Karpas-422 (cell line): ENCODE data around the gene ADK. TPM values are rescaled to one million over a fixed set of nuclear protein-coding genes. Genes with fewer than 3 reads are reported as not detected.
A peak's percentile ranks its signal among the peaks of the same experiment; 100 is the strongest.
"Not testable (repeated sequence)": the region's sequence is repeated elsewhere in the genome, so short reads cannot be mapped to it uniquely, and the experiment has no call there.

Experiments used
- DNase-seq: peaks from one replicate; pipeline ENCODE4 v3.0.0-alpha.2; 2015
- H2AFZ ChIP-seq: fragments of 200-600 bp; sonication (generic); 2 replicates; pipeline ENCODE4 v1.6.1; 2014; ENCODE audit warnings: antibody characterized with exemption, low read length, mixed read lengths
- H3K27ac ChIP-seq: fragments of 200-600 bp; sonication (generic); 2 replicates; pipeline ENCODE4 v1.5.1; 2014; ENCODE audit warnings: mild to moderate bottlenecking, low read length, moderate library complexity
- H3K27me3 ChIP-seq: fragments of 200-600 bp; sonication (generic); 2 replicates; pipeline ENCODE4 v1.6.1; 2014; ENCODE audit warnings: low read length, mixed read lengths
- H3K36me3 ChIP-seq: fragments of 200-600 bp; sonication (generic); 2 replicates; pipeline ENCODE4 v1.6.1; 2014; ENCODE audit warnings: low read length, mixed read lengths; ENCODE audit not compliant: insufficient read depth
- H3K4me1 ChIP-seq: fragments of 200-600 bp; sonication (generic); 2 replicates; pipeline ENCODE4 v1.6.1; 2014; ENCODE audit warnings: mild to moderate bottlenecking, low read length, mixed read lengths
- H3K4me2 ChIP-seq: fragments of 200-600 bp; sonication (generic); 2 replicates; pipeline ENCODE4 v1.6.1; 2014; ENCODE audit warnings: low read length, low read depth, mild to moderate bottlenecking; ENCODE audit not compliant: poor library complexity, severe bottlenecking
- H3K4me3 ChIP-seq: fragments of 200-600 bp; sonication (generic); 2 replicates; pipeline ENCODE4 v1.5.1; 2014; ENCODE audit warnings: mild to moderate bottlenecking, antibody characterized with exemption, low read length, mixed read lengths
- H3K79me2 ChIP-seq: fragments of 200-600 bp; sonication (generic); 2 replicates; pipeline ENCODE4 v1.6.1; 2014; ENCODE audit warnings: mild to moderate bottlenecking, low read length, mixed read lengths
- H3K9ac ChIP-seq: fragments of 200-600 bp; sonication (generic); 2 replicates; pipeline ENCODE4 v1.6.0; 2014; ENCODE audit warnings: low read length
- H3K9me2 ChIP-seq: fragments of 200-600 bp; sonication (generic), shearing (Covaris generic); replicated peaks from 2 replicates; pipeline ENCODE4 v1.6.0; 2014; ENCODE audit warnings: mild to moderate bottlenecking, low read length, moderate library complexity; ENCODE audit not compliant: insufficient read depth
- H3K9me3 ChIP-seq: fragments of 300-700, 200-600 bp; sonication (generic); 2 replicates; pipeline ENCODE4 v1.6.1; 2014; ENCODE audit warnings: low read length, mixed read lengths
- H4K20me1 ChIP-seq: fragments of 200-600 bp; sonication (generic); 2 replicates; pipeline ENCODE4 v1.6.1; 2014; ENCODE audit warnings: mild to moderate bottlenecking, antibody characterized with exemption, low read length, low read depth; ENCODE audit not compliant: insufficient read depth
- total RNA-seq: library from RNA; depleted of rRNA; stranded (reverse); fragments of >200 nt; shearing (Covaris generic); gene quantifications from 2 replicates; pipeline ENCODE4 v1.2.3, GENCODE V29; 2014; ENCODE audit warnings: low replicate concordance

Gene ADK
- total RNA-seq, 1 experiment from 2014 or later = 41.4 TPM

- no peak overlapping the region for H3K27ac ChIP-seq
- H3K4me1 ChIP-seq = peaks cover 17% of the 10 kb centered on the region
- DNase-seq = no peak
- no peak overlapping the region for H3K4me2 ChIP-seq
- no peaks in the 10 kb centered on the region for H3K9me2 ChIP-seq
- H3K27me3 ChIP-seq = no peaks in the 10 kb centered on the region
- H2AFZ ChIP-seq = no peak overlapping the region
- H3K9ac ChIP-seq = no peak overlapping the region
- H3K36me3 ChIP-seq = no peaks in the 10 kb centered on the region; the same call in 1 of the 2 replicates
- H4K20me1 ChIP-seq = no peaks in the 10 kb centered on the region
- no peak overlapping the region for H3K4me3 ChIP-seq
- no peaks in the 10 kb centered on the region for H3K9me3 ChIP-seq
- H3K79me2 ChIP-seq = peaks cover 79% of the 10 kb centered on the region
Observed at GRCh38 chr10:74289188-74289587, 138.2 kb downstream of the ADK start.

GRCh38 chr10:74289951-74290350 is 138.9 kb downstream of the ADK start:
- H3K9me2 ChIP-seq = no peaks in the 10 kb centered on the region
- H4K20me1 ChIP-seq = no peaks in the 10 kb centered on the region
- no peak overlapping the region for H2AFZ ChIP-seq
- no peak overlapping the region for H3K27ac ChIP-seq
- peaks cover 17% of the 10 kb centered on the region for H3K4me1 ChIP-seq
- H3K9ac ChIP-seq = no peak overlapping the region
- no peaks in the 10 kb centered on the region for H3K27me3 ChIP-seq
- no peaks in the 10 kb centered on the region for H3K9me3 ChIP-seq
- no peak overlapping the region for H3K4me3 ChIP-seq
- H3K36me3 ChIP-seq = no peaks in the 10 kb centered on the region; the same call in 1 of the 2 replicates
- H3K79me2 ChIP-seq = peaks cover 77% of the 10 kb centered on the region
- DNase-seq = no peak
- H3K4me2 ChIP-seq = no peak overlapping the region

- no peak for DNase-seq
- Histone ChIP-seq H3K36me3 (no peaks in the 10 kb centered on the region; the same call in 1 of the 2 replicates), H3K27ac (no peak overlapping the region), H3K9ac (no peak overlapping the region), H3K9me3 (no peaks in the 10 kb centered on the region), H2AFZ (no peak overlapping the region), H3K79me2 (peaks cover 77% of the 10 kb centered on the region), H4K20me1 (no peaks in the 10 kb centered on the region), H3K9me2 (no peaks in the 10 kb centered on the region), H3K4me2 (no peak overlapping the region), H3K27me3 (no peaks in the 10 kb centered on the region), H3K4me3 (no peak overlapping the region), H3K4me1 (peaks cover 17% of the 10 kb centered on the region)
Observed at GRCh38 chr10:74290708-74291107, 139.7 kb downstream of the ADK start.

GRCh38 chr10:74292871-74293427 is 141.9 kb downstream of the ADK start:
- Histone ChIP-seq H3K36me3 (no peaks in the 10 kb centered on the region; the same call in 1 of the 2 replicates), H3K27me3 (no peaks in the 10 kb centered on the region), H3K27ac (no peak overlapping the region), H3K79me2 (peaks cover 83% of the 10 kb centered on the region), H3K9ac (no peak overlapping the region), H4K20me1 (no peaks in the 10 kb centered on the region), H3K9me2 (no peaks in the 10 kb centered on the region), H2AFZ (no peak overlapping the region), H3K4me2 (no peak overlapping the region), H3K9me3 (no peaks in the 10 kb centered on the region), H3K4me1 (peaks cover 17% of the 10 kb centered on the region), H3K4me3 (no peak overlapping the region)
- no peak for DNase-seq

GRCh38 chr10:74293686-74294371 is 142.8 kb downstream of the ADK start:
- H3K79me2 ChIP-seq = peaks cover 83% of the 10 kb centered on the region
- no peaks in the 10 kb centered on the region for H3K9me3 ChIP-seq
- H4K20me1 ChIP-seq = no peaks in the 10 kb centered on the region
- no peak overlapping the region for H3K4me2 ChIP-seq
- no peak for DNase-seq
- H2AFZ ChIP-seq = no peak overlapping the region
- no peak overlapping the region for H3K9ac ChIP-seq
- no peaks in the 10 kb centered on the region for H3K9me2 ChIP-seq
- no peak overlapping the region for H3K4me3 ChIP-seq
- H3K27ac ChIP-seq = no peak overlapping the region
- no peaks in the 10 kb centered on the region; the same call in 1 of the 2 replicates for H3K36me3 ChIP-seq
- H3K4me1 ChIP-seq = peaks cover 17% of the 10 kb centered on the region
- H3K27me3 ChIP-seq = no peaks in the 10 kb centered on the region

GRCh38 chr10:74297389-74298080 is 146.5 kb downstream of the ADK start:
- no peaks in the 10 kb centered on the region for H3K36me3 ChIP-seq
- no peaks in the 10 kb centered on the region for H4K20me1 ChIP-seq
- H3K9me3 ChIP-seq = no peaks in the 10 kb centered on the region
- peaks cover 30% of the 10 kb centered on the region for H3K4me1 ChIP-seq
- H3K9me2 ChIP-seq = no peaks in the 10 kb centered on the region
- no peaks in the 10 kb centered on the region for H3K27me3 ChIP-seq
- H3K4me2 ChIP-seq = no peak overlapping the region
- H3K4me3 ChIP-seq = no peak overlapping the region
- DNase-seq = no peak
- no peak overlapping the region for H3K27ac ChIP-seq
- no peak overlapping the region for H2AFZ ChIP-seq
- peaks cover 82% of the 10 kb centered on the region for H3K79me2 ChIP-seq
- H3K9ac ChIP-seq = no peak overlapping the region

GRCh38 chr10:74300074-74300621 is 149.1 kb downstream of the ADK start:
- H3K9ac ChIP-seq, H4K20me1 ChIP-seq, H2AFZ ChIP-seq, H3K9me3 ChIP-seq, H3K36me3 ChIP-seq, H3K9me2 ChIP-seq, H3K4me3 ChIP-seq, DNase-seq, H3K27me3 ChIP-seq: not testable (repeated sequence)
- H3K79me2 ChIP-seq = peaks cover 82% of the 10 kb centered on the region
- H3K27ac ChIP-seq = peak overlapping the region; percentile 77
- H3K4me2 ChIP-seq = peak overlapping the region; percentile 14
- peaks cover 27% of the 10 kb centered on the region for H3K4me1 ChIP-seq

- Histone ChIP-seq H3K9ac (no peak overlapping the region), H3K27ac (peak overlapping the region; percentile 77)
Observed at GRCh38 chr10:74300666-74301065, 149.6 kb downstream of the ADK start.

More at GRCh38 chr10:74300666-74301065, 149.6 kb downstream of the ADK start:
- no peaks in the 10 kb centered on the region for H3K27me3 ChIP-seq
- H3K36me3 ChIP-seq = no peaks in the 10 kb centered on the region
- no peaks in the 10 kb centered on the region for H4K20me1 ChIP-seq
- no peak overlapping the region for H2AFZ ChIP-seq
- H3K79me2 ChIP-seq = peaks cover 83% of the 10 kb centered on the region
- H3K9me2 ChIP-seq = no peaks in the 10 kb centered on the region
- H3K9me3 ChIP-seq = no peaks in the 10 kb centered on the region
- peak overlapping the region; percentile 14 for H3K4me2 ChIP-seq
- H3K4me1 ChIP-seq = peaks cover 27% of the 10 kb centered on the region
- H3K4me3 ChIP-seq = no peak overlapping the region
- DNase-seq = no peak
